Measurements from ENCODE around the gene ZMYM2. TPM values are rescaled to one million over a fixed set of nuclear protein-coding genes. Genes with fewer than 3 reads are reported as not detected.

Gene ZMYM2
- total and polyA plus RNA-seq, 2 experiments from 2014 or later = 87.9 to 159 TPM

DNA sequence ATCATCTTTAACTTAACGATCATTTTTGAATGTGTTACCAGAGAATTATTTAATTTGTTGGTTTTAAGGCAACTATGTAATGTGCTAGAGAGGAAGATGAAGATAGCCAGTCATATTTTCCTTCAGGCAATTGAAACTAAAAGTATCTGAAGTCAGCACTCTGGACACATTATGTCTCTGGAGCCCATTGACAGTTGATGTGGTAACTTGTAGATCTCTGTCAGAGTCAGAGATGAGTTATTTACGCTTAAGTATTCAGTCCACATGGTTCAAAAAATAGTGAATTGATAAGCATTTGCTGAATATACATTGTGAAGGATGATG lies 2.1 kb downstream of the ZMYM2 start (continued):
- no peak for TF ChIP-seq ZNF114 (CRISPR knock-in tag; IDR thresholded peaks at IDR 0.05)
- no peak for TF ChIP-seq POLR2AphosphoS5 (IDR thresholded peaks at IDR 0.05; ENCODE audit: low read depth)
- TF ChIP-seq, protein P1, sequence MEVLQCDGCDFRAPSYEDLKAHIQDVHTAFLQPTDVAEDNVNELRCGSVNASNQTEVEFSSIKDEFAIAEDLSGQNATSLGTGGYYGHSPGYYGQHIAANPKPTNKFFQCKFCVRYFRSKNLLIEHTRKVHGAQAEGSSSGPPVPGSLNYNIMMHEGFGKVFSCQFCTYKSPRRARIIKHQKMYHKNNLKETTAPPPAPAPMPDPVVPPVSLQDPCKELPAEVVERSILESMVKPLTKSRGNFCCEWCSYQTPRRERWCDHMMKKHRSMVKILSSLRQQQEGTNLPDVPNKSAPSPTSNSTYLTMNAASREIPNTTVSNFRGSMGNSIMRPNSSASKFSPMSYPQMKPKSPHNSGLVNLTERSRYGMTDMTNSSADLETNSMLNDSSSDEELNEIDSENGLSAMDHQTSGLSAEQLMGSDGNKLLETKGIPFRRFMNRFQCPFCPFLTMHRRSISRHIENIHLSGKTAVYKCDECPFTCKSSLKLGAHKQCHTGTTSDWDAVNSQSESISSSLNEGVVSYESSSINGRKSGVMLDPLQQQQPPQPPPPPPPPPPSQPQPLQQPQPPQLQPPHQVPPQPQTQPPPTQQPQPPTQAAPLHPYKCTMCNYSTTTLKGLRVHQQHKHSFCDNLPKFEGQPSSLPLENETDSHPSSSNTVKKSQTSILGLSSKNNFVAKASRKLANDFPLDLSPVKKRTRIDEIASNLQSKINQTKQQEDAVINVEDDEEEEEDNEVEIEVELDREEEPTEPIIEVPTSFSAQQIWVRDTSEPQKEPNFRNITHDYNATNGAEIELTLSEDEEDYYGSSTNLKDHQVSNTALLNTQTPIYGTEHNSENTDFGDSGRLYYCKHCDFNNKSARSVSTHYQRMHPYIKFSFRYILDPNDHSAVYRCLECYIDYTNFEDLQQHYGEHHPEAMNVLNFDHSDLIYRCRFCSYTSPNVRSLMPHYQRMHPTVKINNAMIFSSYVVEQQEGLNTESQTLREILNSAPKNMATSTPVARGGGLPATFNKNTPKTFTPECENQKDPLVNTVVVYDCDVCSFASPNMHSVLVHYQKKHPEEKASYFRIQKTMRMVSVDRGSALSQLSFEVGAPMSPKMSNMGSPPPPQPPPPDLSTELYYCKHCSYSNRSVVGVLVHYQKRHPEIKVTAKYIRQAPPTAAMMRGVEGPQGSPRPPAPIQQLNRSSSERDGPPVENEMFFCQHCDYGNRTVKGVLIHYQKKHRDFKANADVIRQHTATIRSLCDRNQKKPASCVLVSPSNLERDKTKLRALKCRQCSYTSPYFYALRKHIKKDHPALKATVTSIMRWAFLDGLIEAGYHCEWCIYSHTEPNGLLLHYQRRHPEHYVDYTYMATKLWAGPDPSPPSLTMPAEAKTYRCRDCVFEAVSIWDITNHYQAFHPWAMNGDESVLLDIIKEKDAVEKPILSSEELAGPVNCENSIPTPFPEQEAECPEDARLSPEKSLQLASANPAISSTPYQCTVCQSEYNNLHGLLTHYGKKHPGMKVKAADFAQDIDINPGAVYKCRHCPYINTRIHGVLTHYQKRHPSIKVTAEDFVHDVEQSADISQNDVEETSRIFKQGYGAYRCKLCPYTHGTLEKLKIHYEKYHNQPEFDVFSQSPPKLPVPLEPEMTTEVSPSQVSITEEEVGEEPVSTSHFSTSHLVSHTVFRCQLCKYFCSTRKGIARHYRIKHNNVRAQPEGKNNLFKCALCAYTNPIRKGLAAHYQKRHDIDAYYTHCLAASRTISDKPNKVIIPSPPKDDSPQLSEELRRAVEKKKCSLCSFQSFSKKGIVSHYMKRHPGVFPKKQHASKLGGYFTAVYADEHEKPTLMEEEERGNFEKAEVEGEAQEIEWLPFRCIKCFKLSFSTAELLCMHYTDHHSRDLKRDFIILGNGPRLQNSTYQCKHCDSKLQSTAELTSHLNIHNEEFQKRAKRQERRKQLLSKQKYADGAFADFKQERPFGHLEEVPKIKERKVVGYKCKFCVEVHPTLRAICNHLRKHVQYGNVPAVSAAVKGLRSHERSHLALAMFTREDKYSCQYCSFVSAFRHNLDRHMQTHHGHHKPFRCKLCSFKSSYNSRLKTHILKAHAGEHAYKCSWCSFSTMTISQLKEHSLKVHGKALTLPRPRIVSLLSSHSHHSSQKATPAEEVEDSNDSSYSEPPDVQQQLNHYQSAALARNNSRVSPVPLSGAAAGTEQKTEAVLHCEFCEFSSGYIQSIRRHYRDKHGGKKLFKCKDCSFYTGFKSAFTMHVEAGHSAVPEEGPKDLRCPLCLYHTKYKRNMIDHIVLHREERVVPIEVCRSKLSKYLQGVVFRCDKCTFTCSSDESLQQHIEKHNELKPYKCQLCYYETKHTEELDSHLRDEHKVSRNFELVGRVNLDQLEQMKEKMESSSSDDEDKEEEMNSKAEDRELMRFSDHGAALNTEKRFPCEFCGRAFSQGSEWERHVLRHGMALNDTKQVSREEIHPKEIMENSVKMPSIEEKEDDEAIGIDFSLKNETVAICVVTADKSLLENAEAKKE (CRISPR knock-in tag; IDR thresholded peaks at IDR 0.05) = no peak
- no peak for TF ChIP-seq EZH2 (IDR thresholded peaks at IDR 0.05; ENCODE audit: low read depth, unreplicated experiment)

DNA sequence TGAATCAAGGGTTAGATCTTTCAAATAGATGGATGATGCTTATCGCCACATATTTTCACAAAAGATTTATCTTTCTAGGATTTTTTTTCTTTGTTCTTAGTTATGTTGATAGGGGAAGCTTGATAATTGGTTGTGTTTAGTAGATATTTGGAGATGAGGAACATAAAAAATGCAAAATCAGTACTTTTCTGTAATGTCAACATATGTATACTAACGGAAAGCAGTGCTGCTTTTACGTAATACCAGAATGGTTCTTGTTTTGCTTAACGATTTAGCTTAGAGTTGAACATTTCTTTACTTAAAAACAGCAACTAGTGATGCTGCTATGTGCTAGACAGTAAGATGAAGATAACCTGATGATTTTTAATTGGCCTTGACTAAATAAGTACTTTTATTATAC lies 3.0 kb downstream of the ZMYM2 start:
- peaks cover 10% of the 10 kb centered on the region for H3K36me3 ChIP-seq (ENCODE audit: insufficient read depth)
- no peak overlapping the region for H3K27ac ChIP-seq (ENCODE audit: low read depth)
- H3K4me3 Mint-ChIP-seq = peak overlapping the region; percentile 58
- no peak overlapping the region for H3K27ac Mint-ChIP-seq
- H3K79me2 ChIP-seq (replicated peaks; ENCODE audit: insufficient read depth) = peaks cover 71% of the 10 kb centered on the region
- peak overlapping the region; percentile 68 for H3K4me3 ChIP-seq
- peaks cover 3% of the 10 kb centered on the region; the same call in 1 of the 2 replicates for H3F3A ChIP-seq (replicated peaks; ENCODE audit: low read depth)
- ATAC-seq (no peak), DNase-seq (ENCODE audit: low spot score) (no peak)
- H2AFZ ChIP-seq = no peak overlapping the region
- H4K20me1 ChIP-seq (replicated peaks; ENCODE audit: insufficient read depth) = peaks cover 50% of the 10 kb centered on the region
- no peaks in the 10 kb centered on the region for H3K27me3 ChIP-seq (ENCODE audit: insufficient read depth)
- H3K36me3 Mint-ChIP-seq (ENCODE audit: low read depth) = peaks cover 58% of the 10 kb centered on the region
- peaks cover 18% of the 10 kb centered on the region for H3K4me1 Mint-ChIP-seq
- peaks cover 4% of the 10 kb centered on the region; the same call in 2 of the 3 replicates for H3K9me3 Mint-ChIP-seq
- H3K27me3 Mint-ChIP-seq (ENCODE audit: insufficient read depth, low read depth, poor library complexity) = peaks cover 6% of the 10 kb centered on the region
- H3K4me1 ChIP-seq (ENCODE audit: insufficient read depth) = peaks cover 18% of the 10 kb centered on the region
- no peaks in the 10 kb centered on the region for H3K9me2 ChIP-seq (ENCODE audit: insufficient read depth)
- peak overlapping the region; percentile 86 for H3K4me2 ChIP-seq
- TF ChIP-seq CTCF (conservative IDR thresholded peaks at IDR 0.05; ENCODE audit: low read depth in 2 of 2) (no peak), REST (IDR thresholded peaks at IDR 0.05; ENCODE audit: unreplicated experiment) (no peak)

Measured in GM23338 (cell line).